ENCODE measurements around the gene POP4.

DNA sequence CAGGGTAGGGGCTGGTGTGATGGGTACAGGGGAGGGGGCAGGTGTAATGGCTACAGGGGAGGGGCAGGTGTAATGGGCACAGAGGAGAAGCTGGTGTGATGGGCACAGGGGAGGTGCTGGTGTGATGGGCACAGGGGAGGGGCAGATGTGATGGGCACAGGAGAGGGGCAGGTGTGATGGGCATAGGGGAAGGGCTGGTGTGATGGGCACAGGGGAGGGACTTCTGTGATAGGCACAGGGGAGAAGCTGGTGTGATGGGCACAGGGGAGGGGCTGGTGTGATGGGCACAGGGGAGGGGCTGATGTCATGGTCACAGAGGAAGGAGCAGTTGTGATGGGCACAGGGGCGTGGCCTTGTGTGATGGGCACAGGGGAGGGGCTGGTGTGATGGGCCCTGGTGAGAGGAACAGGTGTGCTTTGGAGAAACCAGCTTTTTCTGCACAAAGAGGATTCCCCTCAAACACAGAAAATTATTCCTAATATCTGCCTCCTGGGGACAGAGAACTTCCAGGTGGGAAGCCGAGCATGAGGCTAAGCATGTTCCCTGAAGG lies 38.6 kb upstream of the POP4 start:
- no peak for TF ChIP-seq POLR2AphosphoS5 (IDR thresholded peaks at IDR 0.05)
- TF ChIP-seq EP300 (IDR thresholded peaks at IDR 0.05) = no peak

All from stomach (tissue), 4 donors.